Astrocyte of the spinal cord (primary cell): Measurements from ENCODE around the gene HSPA12B.

ENCODE experiments used
- DNase-seq: peaks from one replicate; pipeline ENCODE4 v3.0.0; 2011; ENCODE audit warnings: low read depth, low spot score
- H3K4me3 ChIP-seq: 2 replicates; pipeline ENCODE4 v1.5.1; 2011; ENCODE audit warnings: low read depth, mild to moderate bottlenecking, low read length, moderate library complexity
- CTCF ChIP-seq: IDR thresholded peaks from 2 replicates; pipeline ENCODE4 v1.5.1; 2012; ENCODE audit warnings: low read depth, mild to moderate bottlenecking, low read length, inconsistent platforms
- in situ Hi-C: cut with HindIII; loops from 2 replicates; pipeline ENCODE4 v1.10.0; 2017; ENCODE audit warnings: low sequenced_read_pairs

The HSPA12B gene

DNA sequence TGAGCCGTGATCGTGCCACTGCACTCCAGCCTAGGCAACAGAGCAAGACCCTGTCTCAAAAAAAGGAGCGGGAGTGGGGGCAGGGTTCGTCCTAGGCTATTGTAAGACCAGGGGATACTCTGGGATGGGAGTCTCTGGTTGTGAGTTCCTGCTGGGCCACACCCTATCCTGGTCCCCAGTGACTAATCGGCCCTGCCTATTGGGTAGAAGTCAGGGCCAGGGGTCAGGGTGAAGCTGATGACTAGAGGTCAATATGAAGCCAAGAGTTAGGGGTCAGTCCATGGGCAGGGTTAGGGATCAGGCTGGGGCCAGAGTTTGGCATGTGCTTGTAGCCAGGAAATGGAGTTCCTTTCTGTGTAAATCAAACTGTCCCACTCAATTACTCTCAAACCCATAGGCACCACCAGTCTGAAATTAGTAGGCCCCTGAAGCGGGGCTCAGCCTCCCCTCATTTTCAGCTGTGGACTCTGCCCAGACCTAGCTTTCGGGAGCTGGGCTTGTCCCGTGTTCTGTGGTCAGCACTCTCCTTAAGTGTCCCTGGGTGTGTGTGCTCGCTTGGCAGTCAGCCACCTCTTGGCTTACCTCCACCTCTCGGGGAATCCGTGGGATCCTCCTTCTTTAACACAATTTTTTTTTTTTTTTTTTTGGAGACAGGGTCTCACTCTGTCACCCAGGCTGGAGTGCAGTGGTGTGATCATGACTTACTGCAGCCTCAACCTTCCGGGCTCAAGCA, 1.8 kb downstream of the HSPA12B start:
- in situ Hi-C loops: no loop called here
- DNase-seq: no peak
- no peak for TF ChIP-seq CTCF
- H3K4me3 ChIP-seq: no peak overlapping the region

DNA sequence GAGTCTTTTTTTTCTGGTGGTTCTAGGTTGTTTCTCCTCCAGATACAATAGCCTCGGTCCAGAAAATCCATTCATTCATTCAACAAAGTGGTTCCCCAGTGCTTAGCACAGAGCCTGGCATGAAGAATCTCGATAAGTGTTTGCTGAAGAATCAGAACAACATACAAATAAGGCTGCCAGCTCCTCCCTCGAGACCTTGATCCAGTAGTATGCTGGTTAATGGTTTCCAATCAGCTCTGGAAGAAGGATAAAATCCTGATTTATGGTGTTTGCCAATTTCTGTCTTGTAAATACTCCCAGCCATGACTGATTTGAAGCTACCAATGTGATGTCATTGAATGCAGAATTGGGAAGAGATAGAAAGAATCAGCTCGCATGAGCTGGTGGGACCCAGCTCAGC, 3.3 kb downstream of the HSPA12B start:
- DNase-seq: no peak
- no peak for TF ChIP-seq CTCF
- no peak overlapping the region for H3K4me3 ChIP-seq
- in situ Hi-C loops: no loop called here

DNA sequence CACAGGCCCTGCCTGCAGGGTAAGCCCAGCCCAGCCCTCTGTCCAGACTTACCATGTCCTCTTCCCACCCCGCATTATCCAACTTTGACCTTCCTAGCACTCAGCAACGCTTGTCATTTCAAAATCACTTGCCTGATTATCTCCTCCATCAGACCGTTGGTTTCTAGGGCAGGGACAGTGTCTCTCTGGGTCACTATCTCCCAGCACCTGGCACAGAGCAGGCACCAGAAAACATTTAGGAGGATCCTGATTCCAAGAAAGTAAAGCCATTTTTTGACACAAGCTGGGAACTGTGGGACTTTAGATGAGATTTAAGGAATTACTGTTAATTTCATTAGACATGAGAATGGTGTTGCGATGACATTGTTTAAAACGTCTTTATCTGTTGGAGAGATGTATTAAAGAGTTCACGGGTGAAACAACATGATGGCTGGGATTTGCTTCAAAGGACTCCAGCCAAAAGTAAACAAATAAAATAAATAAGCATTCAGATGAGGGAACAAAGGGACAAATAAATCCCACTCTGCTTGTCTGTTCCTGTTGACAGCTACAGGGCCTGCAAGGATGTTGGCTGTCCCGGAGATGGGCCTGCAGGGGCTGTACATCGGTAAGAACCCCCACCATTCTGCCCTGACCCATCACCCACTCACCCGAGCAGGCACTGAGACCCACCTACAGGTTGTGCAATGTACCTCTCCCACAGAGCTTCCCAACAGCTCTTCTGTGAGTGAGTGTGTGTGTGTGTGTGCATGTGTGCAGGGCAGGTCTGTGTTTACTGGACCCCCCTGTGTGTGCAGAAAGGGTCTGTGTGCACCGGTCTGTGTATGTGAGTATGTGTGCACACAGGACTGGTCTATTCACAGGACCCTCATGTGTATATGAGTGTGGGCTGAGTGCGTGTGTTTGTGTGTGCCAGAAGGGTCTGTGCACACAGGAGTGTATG, 5.9 kb downstream of the HSPA12B start:
- in situ Hi-C loops: no loop called here
- no peak for TF ChIP-seq CTCF
- H3K4me3 ChIP-seq: no peak overlapping the region
- no peak for DNase-seq

GRCh38 chr20:3739054-3739925, 6.8 kb downstream of the HSPA12B start:
- in situ Hi-C loops: no loop called here
- no peak for DNase-seq
- TF ChIP-seq CTCF: no peak
- H3K4me3 ChIP-seq: no peak overlapping the region

DNA sequence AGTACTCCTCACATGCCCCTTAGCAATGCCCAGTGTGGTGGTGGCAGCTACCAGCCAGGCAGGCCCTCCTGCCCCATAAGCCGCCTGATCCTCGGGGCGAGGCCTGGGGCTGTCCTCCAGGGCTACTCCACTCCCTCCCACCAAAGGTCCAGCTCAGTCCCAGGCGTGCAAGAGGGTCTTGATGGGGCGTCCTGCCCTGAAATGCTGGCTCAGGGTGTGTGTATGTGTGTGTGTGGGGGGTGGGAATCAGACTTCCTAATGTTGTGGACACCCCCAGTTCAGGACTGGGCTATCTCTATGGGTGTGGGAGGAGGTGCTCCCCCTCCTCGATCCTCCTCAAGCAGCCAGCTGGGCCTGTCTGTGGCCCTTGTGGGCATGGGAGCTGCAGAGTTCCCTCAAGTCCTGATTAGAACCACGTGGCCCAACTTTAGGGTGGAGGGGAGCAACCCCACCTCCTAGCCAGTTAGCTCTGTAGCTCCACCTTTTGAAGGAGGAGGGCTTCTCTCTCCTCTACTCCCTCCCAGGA, 7.5 kb downstream of the HSPA12B start:
- H3K4me3 ChIP-seq: no peak overlapping the region
- DNase-seq: no peak
- no peak for TF ChIP-seq CTCF
- in situ Hi-C loops: no loop called here
